GM23338 (cell line): Measurements from ENCODE around the gene LCN12. TPM values are rescaled to one million over a fixed set of nuclear protein-coding genes. Genes with fewer than 3 reads are reported as not detected.

Experiments used
- ATAC-seq: fragments of 200-7000 bp; cut with Tn5 transposase; 3 replicates; pipeline ENCODE4 v1.9.1; 2020
- DNase-seq: peaks from one replicate; pipeline ENCODE4 v3.0.0-alpha.2; 2015; ENCODE audit warnings: low spot score
- H2AFZ ChIP-seq: fragments of 200-600 bp; sonication (generic); 2 replicates; pipeline ENCODE4 v1.8.0; 2016; ENCODE audit warnings: antibody characterized with exemption, mild to moderate bottlenecking, moderate library complexity
- H3F3A ChIP-seq: fragments of 200-600 bp; sonication (generic); replicated peaks from 2 replicates; pipeline ENCODE4 v1.8.0; 2017; ENCODE audit warnings: antibody characterized with exemption, mixed run types, low read depth
- H3K27ac ChIP-seq: fragments of 200-600 bp; sonication (generic); 2 replicates; pipeline ENCODE4 v1.6.1; 2016; ENCODE audit warnings: low read depth
- H3K27me3 ChIP-seq: fragments of 200-600 bp; sonication (generic); 2 replicates; pipeline ENCODE4 v1.8.0; 2016; ENCODE audit warnings: mild to moderate bottlenecking, mixed run types, moderate library complexity; ENCODE audit not compliant: insufficient read depth
- H3K36me3 ChIP-seq: fragments of 200-600 bp; sonication (generic); 2 replicates; pipeline ENCODE4 v1.8.0; 2016; ENCODE audit warnings: mild to moderate bottlenecking; ENCODE audit not compliant: insufficient read depth
- H3K4me1 ChIP-seq: fragments of 200-600 bp; sonication (generic); 2 replicates; pipeline ENCODE4 v1.8.0; 2016; ENCODE audit warnings: mild to moderate bottlenecking, moderate library complexity; ENCODE audit not compliant: insufficient read depth
- H3K4me2 ChIP-seq: fragments of 200-600 bp; sonication (generic); 2 replicates; pipeline ENCODE4 v1.7.1; 2017; ENCODE audit warnings: mixed run types
- H3K4me3 ChIP-seq: fragments of 200-600 bp; sonication (generic); 2 replicates; pipeline ENCODE4 v1.6.1; 2016; ENCODE audit warnings: mixed run types
- H3K79me2 ChIP-seq: fragments of 200-600 bp; sonication (generic); replicated peaks from 2 replicates; pipeline ENCODE4 v1.8.0; 2017; ENCODE audit warnings: mild to moderate bottlenecking; ENCODE audit not compliant: insufficient read depth
- H3K9me2 ChIP-seq: fragments of 200-600 bp; sonication (generic); 2 replicates; pipeline ENCODE4 v1.8.0; 2017; ENCODE audit not compliant: insufficient read depth
- H4K20me1 ChIP-seq: fragments of 200-600 bp; sonication (generic); replicated peaks from 2 replicates; pipeline ENCODE4 v1.8.0; 2017; ENCODE audit warnings: mild to moderate bottlenecking; ENCODE audit not compliant: insufficient read depth
- H3K27ac Mint-ChIP-seq: 2 replicates; pipeline ENCODE4 v1.8.0; 2020; ENCODE audit warnings: inconsistent platforms, mild to moderate bottlenecking, moderate library complexity, mixed read lengths
- H3K27me3 Mint-ChIP-seq: 3 replicates; pipeline ENCODE4 v1.8.0; 2022; ENCODE audit warnings: low read depth, mild to moderate bottlenecking, moderate library complexity, mixed read lengths, inconsistent platforms; ENCODE audit not compliant: insufficient read depth, poor library complexity
- H3K36me3 Mint-ChIP-seq: 3 replicates; pipeline ENCODE4 v1.8.0; 2021; ENCODE audit warnings: low read depth, mild to moderate bottlenecking, inconsistent platforms, moderate library complexity, mixed read lengths
- H3K4me1 Mint-ChIP-seq: 3 replicates; pipeline ENCODE4 v1.8.0; 2020; ENCODE audit warnings: mild to moderate bottlenecking, inconsistent platforms, mixed read lengths
- H3K4me3 Mint-ChIP-seq: 3 replicates; pipeline ENCODE4 v1.8.0; 2021; ENCODE audit warnings: moderate library complexity, mild to moderate bottlenecking, inconsistent platforms, mixed read lengths
- H3K9me3 Mint-ChIP-seq: 3 replicates; pipeline ENCODE4 v1.8.0; 2020; ENCODE audit warnings: moderate library complexity, mild to moderate bottlenecking, inconsistent platforms, mixed read lengths
- CREB1 ChIP-seq: fragments of 250-450 bp; sonication (Bioruptor Pico); IDR thresholded peaks from 2 replicates; pipeline ENCODE4 v1.5.0; 2020; ENCODE audit warnings: low read depth, mild to moderate bottlenecking, moderate library complexity
- EZH2 ChIP-seq: fragments of 200-600 bp; sonication (generic); IDR thresholded peaks from one replicate; pipeline ENCODE4 v1.8.0; 2017; ENCODE audit warnings: antibody characterized with exemption, mild to moderate bottlenecking, low read depth; ENCODE audit not compliant: unreplicated experiment
- EZH2phosphoT487 ChIP-seq: fragments of 200-600 bp; sonication (generic); IDR thresholded peaks from one replicate; pipeline ENCODE4 v1.8.1; 2018; ENCODE audit warnings: antibody characterized with exemption; ENCODE audit not compliant: unreplicated experiment
- JUNB ChIP-seq: IDR thresholded peaks from one replicate; pipeline ENCODE4 v1.6.1; 2016; ENCODE audit warnings: antibody characterized with exemption; ENCODE audit not compliant: unreplicated experiment
- NANOG ChIP-seq: IDR thresholded peaks from 2 replicates; pipeline ENCODE4 v1.6.1; 2016; ENCODE audit warnings: antibody characterized with exemption, borderline replicate concordance
- POLR2AphosphoS5 ChIP-seq: IDR thresholded peaks from 2 replicates; pipeline ENCODE4 v1.6.1; 2016; ENCODE audit warnings: antibody characterized with exemption, low read depth
- STAT1 ChIP-seq: IDR thresholded peaks from one replicate; pipeline ENCODE4 v1.6.1; 2016; ENCODE audit warnings: antibody characterized with exemption; ENCODE audit not compliant: unreplicated experiment
- ZNF114 ChIP-seq: fragments of 250-450 bp; sonication (Bioruptor Pico); IDR thresholded peaks from 2 replicates; pipeline ENCODE4 v1.5.0; 2020; ENCODE audit warnings: mild to moderate bottlenecking, moderate library complexity
- ZNF331 ChIP-seq: fragments of 250-450 bp; sonication (Bioruptor Pico); IDR thresholded peaks from 2 replicates; pipeline ENCODE4 v1.5.0; 2020; ENCODE audit warnings: low read depth, mild to moderate bottlenecking, moderate library complexity
- polyA plus RNA-seq: library from polyadenylated mRNA; unstranded; fragments of >200 nt; fragmentation: Nextera tagmentation; extraction: Ambion mirVana; gene quantifications from 2 replicates; pipeline ENCODE4 v1.2.1, GENCODE V29; 2016
- total RNA-seq: library from RNA; depleted of rRNA; stranded (reverse); fragments of >200 nt; shearing (Covaris generic); gene quantifications from 2 replicates; pipeline ENCODE4 v1.2.3, GENCODE V29; 2014
- TF ChIP-seq, protein P1 (sequence below): fragments of 250-450 bp; sonication (Bioruptor Pico); IDR thresholded peaks from 2 replicates; pipeline ENCODE4 v1.5.0; 2020; ENCODE audit warnings: mild to moderate bottlenecking, moderate library complexity
- TF ChIP-seq, protein P2 (sequence below): IDR thresholded peaks from 2 replicates; pipeline ENCODE4 v1.6.1; 2016; ENCODE audit warnings: antibody characterized with exemption
- TF ChIP-seq, protein P3 (sequence below): IDR thresholded peaks from one replicate; pipeline ENCODE4 v1.6.1; 2018; ENCODE audit warnings: antibody characterized with exemption; ENCODE audit not compliant: unreplicated experiment
- TF ChIP-seq, protein P4 (sequence below), 2 experiments: fragments of 200-600 bp in 1 of 2; sonication (generic) in 1 of 2; conservative IDR thresholded peaks; 2 replicates each; pipeline versions ENCODE4 v1.5.1 to v1.6.1; 2016 to 2017; ENCODE audit warnings: antibody characterized with exemption in 2 of 2, low read depth in 2 of 2, mild to moderate bottlenecking in 2 of 2, moderate library complexity in 1 of 2

LCN12 gene
- total and polyA plus RNA-seq, 2 experiments from 2014 or later: 0.39 to 0.69 TPM

DNA sequence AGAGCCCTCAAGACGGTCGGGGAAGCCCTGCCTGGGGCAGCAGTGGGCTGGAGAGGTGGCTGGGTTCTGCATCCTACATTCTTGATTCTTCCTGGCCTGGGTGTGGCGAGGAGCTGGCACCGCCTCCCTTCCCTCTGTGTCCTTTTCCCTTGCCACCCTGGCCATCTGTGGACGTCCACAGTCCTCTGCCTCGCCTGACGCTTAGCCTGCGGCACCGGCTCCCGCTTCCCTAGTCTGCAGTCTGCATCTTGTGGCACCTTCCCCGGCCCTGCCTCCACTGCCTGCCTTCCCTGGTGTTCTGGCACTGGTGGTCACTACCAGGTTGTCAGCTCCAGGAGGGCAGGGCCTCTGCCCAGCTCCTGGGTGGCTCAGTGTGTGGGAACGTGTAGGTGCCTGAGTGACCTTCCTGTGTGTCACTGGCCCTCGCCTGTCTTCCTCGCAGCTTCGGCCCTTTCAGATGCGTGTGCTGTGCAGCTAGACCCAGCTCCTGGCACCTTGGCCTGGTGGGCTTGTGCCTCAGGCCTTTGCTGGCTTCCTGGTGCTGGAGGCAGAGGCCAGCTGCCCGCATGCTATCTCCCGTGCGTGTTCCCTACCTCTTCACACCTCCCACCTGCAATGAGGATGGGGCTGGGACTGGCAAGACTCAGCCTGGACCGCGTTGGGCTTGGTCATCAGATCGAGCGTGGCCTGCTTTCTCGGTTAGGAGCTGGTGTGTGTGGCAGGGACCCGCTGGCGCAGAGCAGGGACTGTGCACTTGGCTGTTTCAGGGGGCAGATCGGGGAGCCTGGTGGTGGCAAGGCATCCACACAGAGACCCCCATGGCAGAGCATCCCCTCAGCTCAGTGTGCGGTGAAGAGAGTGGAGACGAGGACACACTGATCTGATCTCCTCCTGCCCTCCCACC, 44.8 kb upstream of the LCN12 start:
- Histone ChIP-seq H3F3A (no peaks in the 10 kb centered on the region), H3K27me3 (no peaks in the 10 kb centered on the region), H4K20me1 (peaks cover 7% of the 10 kb centered on the region), H3K36me3 (peaks cover 7% of the 10 kb centered on the region; the same call in 1 of the 2 replicates), H3K4me2 (no peak overlapping the region), H3K9me2 (no peaks in the 10 kb centered on the region), H3K4me1 (no peaks in the 10 kb centered on the region), H3K4me3 (no peak overlapping the region), H3K27ac (no peak overlapping the region), H3K79me2 (peaks cover 16% of the 10 kb centered on the region), H2AFZ (no peak overlapping the region)
- Mint-ChIP-seq H3K4me3 (no peak overlapping the region), H3K9me3 (no peaks in the 10 kb centered on the region), H3K4me1 (no peaks in the 10 kb centered on the region), H3K27ac (no peak overlapping the region; the same call in 1 of the 2 replicates), H3K27me3 (peaks cover 3% of the 10 kb centered on the region), H3K36me3 (peaks cover 47% of the 10 kb centered on the region)
- DNase-seq (no peak), ATAC-seq (no peak)
- TF ChIP-seq ZNF114 (CRISPR knock-in tag) (no peak), POLR2AphosphoS5 (no peak), CREB1 (CRISPR knock-in tag) (no peak), STAT1 (no peak), JUNB (no peak), ZNF331 (CRISPR knock-in tag) (no peak), NANOG (no peak), EZH2 (no peak), EZH2phosphoT487 (no peak)
- TF ChIP-seq, protein P1, sequence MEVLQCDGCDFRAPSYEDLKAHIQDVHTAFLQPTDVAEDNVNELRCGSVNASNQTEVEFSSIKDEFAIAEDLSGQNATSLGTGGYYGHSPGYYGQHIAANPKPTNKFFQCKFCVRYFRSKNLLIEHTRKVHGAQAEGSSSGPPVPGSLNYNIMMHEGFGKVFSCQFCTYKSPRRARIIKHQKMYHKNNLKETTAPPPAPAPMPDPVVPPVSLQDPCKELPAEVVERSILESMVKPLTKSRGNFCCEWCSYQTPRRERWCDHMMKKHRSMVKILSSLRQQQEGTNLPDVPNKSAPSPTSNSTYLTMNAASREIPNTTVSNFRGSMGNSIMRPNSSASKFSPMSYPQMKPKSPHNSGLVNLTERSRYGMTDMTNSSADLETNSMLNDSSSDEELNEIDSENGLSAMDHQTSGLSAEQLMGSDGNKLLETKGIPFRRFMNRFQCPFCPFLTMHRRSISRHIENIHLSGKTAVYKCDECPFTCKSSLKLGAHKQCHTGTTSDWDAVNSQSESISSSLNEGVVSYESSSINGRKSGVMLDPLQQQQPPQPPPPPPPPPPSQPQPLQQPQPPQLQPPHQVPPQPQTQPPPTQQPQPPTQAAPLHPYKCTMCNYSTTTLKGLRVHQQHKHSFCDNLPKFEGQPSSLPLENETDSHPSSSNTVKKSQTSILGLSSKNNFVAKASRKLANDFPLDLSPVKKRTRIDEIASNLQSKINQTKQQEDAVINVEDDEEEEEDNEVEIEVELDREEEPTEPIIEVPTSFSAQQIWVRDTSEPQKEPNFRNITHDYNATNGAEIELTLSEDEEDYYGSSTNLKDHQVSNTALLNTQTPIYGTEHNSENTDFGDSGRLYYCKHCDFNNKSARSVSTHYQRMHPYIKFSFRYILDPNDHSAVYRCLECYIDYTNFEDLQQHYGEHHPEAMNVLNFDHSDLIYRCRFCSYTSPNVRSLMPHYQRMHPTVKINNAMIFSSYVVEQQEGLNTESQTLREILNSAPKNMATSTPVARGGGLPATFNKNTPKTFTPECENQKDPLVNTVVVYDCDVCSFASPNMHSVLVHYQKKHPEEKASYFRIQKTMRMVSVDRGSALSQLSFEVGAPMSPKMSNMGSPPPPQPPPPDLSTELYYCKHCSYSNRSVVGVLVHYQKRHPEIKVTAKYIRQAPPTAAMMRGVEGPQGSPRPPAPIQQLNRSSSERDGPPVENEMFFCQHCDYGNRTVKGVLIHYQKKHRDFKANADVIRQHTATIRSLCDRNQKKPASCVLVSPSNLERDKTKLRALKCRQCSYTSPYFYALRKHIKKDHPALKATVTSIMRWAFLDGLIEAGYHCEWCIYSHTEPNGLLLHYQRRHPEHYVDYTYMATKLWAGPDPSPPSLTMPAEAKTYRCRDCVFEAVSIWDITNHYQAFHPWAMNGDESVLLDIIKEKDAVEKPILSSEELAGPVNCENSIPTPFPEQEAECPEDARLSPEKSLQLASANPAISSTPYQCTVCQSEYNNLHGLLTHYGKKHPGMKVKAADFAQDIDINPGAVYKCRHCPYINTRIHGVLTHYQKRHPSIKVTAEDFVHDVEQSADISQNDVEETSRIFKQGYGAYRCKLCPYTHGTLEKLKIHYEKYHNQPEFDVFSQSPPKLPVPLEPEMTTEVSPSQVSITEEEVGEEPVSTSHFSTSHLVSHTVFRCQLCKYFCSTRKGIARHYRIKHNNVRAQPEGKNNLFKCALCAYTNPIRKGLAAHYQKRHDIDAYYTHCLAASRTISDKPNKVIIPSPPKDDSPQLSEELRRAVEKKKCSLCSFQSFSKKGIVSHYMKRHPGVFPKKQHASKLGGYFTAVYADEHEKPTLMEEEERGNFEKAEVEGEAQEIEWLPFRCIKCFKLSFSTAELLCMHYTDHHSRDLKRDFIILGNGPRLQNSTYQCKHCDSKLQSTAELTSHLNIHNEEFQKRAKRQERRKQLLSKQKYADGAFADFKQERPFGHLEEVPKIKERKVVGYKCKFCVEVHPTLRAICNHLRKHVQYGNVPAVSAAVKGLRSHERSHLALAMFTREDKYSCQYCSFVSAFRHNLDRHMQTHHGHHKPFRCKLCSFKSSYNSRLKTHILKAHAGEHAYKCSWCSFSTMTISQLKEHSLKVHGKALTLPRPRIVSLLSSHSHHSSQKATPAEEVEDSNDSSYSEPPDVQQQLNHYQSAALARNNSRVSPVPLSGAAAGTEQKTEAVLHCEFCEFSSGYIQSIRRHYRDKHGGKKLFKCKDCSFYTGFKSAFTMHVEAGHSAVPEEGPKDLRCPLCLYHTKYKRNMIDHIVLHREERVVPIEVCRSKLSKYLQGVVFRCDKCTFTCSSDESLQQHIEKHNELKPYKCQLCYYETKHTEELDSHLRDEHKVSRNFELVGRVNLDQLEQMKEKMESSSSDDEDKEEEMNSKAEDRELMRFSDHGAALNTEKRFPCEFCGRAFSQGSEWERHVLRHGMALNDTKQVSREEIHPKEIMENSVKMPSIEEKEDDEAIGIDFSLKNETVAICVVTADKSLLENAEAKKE (CRISPR knock-in tag): no peak
- TF ChIP-seq, protein P2, sequence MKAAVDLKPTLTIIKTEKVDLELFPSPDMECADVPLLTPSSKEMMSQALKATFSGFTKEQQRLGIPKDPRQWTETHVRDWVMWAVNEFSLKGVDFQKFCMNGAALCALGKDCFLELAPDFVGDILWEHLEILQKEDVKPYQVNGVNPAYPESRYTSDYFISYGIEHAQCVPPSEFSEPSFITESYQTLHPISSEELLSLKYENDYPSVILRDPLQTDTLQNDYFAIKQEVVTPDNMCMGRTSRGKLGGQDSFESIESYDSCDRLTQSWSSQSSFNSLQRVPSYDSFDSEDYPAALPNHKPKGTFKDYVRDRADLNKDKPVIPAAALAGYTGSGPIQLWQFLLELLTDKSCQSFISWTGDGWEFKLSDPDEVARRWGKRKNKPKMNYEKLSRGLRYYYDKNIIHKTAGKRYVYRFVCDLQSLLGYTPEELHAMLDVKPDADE: no peak
- TF ChIP-seq, protein P3, sequence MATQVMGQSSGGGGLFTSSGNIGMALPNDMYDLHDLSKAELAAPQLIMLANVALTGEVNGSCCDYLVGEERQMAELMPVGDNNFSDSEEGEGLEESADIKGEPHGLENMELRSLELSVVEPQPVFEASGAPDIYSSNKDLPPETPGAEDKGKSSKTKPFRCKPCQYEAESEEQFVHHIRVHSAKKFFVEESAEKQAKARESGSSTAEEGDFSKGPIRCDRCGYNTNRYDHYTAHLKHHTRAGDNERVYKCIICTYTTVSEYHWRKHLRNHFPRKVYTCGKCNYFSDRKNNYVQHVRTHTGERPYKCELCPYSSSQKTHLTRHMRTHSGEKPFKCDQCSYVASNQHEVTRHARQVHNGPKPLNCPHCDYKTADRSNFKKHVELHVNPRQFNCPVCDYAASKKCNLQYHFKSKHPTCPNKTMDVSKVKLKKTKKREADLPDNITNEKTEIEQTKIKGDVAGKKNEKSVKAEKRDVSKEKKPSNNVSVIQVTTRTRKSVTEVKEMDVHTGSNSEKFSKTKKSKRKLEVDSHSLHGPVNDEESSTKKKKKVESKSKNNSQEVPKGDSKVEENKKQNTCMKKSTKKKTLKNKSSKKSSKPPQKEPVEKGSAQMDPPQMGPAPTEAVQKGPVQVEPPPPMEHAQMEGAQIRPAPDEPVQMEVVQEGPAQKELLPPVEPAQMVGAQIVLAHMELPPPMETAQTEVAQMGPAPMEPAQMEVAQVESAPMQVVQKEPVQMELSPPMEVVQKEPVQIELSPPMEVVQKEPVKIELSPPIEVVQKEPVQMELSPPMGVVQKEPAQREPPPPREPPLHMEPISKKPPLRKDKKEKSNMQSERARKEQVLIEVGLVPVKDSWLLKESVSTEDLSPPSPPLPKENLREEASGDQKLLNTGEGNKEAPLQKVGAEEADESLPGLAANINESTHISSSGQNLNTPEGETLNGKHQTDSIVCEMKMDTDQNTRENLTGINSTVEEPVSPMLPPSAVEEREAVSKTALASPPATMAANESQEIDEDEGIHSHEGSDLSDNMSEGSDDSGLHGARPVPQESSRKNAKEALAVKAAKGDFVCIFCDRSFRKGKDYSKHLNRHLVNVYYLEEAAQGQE: no peak
- TF ChIP-seq, protein P4, sequence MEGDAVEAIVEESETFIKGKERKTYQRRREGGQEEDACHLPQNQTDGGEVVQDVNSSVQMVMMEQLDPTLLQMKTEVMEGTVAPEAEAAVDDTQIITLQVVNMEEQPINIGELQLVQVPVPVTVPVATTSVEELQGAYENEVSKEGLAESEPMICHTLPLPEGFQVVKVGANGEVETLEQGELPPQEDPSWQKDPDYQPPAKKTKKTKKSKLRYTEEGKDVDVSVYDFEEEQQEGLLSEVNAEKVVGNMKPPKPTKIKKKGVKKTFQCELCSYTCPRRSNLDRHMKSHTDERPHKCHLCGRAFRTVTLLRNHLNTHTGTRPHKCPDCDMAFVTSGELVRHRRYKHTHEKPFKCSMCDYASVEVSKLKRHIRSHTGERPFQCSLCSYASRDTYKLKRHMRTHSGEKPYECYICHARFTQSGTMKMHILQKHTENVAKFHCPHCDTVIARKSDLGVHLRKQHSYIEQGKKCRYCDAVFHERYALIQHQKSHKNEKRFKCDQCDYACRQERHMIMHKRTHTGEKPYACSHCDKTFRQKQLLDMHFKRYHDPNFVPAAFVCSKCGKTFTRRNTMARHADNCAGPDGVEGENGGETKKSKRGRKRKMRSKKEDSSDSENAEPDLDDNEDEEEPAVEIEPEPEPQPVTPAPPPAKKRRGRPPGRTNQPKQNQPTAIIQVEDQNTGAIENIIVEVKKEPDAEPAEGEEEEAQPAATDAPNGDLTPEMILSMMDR (conservative IDR thresholded peaks at IDR 0.05; ENCODE audit: low read depth in 2 of 2): no peak
